GM23248 (cell line): ENCODE results near the gene CBFA2T3.

Experiments
- EZH2 ChIP-seq: fragments of 200-600 bp; sonication (generic); IDR thresholded peaks from 2 replicates; pipeline ENCODE4 v1.6.1; 2018; ENCODE audit warnings: antibody characterized with exemption, mild to moderate bottlenecking; ENCODE audit not compliant: insufficient read depth, poor library complexity, severe bottlenecking
- EZH2phosphoT487 ChIP-seq: fragments of 200-600 bp; sonication (generic); IDR thresholded peaks from 2 replicates; pipeline ENCODE4 v1.6.1; 2018; ENCODE audit warnings: antibody characterized with exemption, moderate library complexity, mild to moderate bottlenecking, low read depth; ENCODE audit not compliant: insufficient read depth

DNA sequence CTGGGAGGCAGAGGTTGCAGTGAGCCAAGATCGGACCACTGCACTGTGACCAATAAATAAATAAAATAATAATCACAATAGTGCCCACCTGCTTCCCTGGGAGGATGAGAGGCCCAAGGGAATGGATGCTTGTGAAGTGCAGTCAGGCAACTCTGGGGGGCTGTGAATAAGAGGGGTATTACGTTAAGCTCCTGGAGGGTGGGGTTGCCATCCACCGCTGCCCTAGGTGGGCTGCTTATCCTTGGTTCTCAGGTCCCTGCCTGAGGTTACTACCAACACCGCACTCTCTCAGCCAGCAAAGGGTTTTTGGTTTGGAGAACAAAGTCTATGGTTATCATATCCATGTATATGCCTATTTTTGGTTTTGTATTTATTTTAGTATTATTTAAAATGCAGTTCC lies 48.6 kb upstream of the CBFA2T3 start:
- TF ChIP-seq EZH2 (no peak), EZH2phosphoT487 (no peak)
